Body of pancreas (tissue), 4 donors: ENCODE measurements around the gene BAHCC1.

Experiments used
- POLR2A ChIP-seq, 3 donors: fragments of 450-650 bp; IDR thresholded peaks; one replicate each; pipeline ENCODE4 v1.6.1; 2016; ENCODE audit warnings: antibody characterized with exemption in 3 of 3, mild to moderate bottlenecking in 2 of 3
- TF ChIP-seq, protein P1 (sequence below), 7 experiments: fragments of 450-650 bp in 4 of 7; fragments of 200-600 bp in 3 of 7; sonication (generic) in 3 of 7; IDR thresholded peaks; one replicate each; pipeline ENCODE4 v1.5.1; 2016 to 2019; ENCODE audit warnings: antibody characterized with exemption in 7 of 7

DNA sequence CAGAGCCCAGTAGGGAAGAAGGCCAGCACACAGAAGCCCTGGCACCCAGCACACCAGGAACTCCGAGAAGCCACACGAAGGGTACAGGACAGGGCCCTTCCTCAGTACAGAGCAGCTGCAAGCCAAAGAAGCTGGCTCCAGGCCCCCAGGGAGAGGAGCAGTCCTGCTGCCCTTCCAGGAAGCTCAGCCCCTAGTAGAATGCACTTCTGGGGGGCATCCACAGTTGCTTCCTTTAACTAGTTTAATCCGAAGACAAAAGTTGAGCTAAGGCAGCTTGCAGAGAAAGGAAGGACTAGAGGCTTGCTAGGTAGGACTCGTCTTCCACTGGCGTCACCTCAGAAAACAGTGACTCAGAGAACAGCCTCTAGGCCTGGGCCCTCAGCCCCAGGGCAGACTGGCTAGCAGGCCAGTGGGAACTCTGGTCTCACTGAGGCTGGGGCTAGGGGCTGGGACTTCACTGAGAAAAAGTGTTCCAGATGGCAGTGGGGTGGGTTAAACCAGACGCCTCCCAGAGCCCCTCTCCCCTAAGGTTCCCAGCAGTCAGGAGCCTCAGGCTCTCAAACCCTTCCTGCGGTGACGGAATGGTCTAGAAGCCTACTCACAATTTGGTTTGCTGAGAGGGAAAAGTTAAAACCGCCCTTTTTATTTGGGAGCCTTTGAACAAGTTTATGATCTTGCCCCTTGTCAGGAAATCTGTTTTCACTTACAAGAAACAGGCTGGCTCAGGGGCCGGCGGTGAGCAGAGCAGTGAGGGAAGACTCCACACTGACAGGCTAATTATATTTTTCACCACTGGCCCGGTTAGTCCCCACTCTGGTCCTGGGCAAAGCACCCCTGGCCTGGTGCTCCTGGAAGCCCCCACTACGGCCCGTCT, 75.9 kb downstream of the BAHCC1 start:
- no peak for TF ChIP-seq POLR2A (IDR thresholded peaks at IDR 0.05)
- TF ChIP-seq, protein P1, sequence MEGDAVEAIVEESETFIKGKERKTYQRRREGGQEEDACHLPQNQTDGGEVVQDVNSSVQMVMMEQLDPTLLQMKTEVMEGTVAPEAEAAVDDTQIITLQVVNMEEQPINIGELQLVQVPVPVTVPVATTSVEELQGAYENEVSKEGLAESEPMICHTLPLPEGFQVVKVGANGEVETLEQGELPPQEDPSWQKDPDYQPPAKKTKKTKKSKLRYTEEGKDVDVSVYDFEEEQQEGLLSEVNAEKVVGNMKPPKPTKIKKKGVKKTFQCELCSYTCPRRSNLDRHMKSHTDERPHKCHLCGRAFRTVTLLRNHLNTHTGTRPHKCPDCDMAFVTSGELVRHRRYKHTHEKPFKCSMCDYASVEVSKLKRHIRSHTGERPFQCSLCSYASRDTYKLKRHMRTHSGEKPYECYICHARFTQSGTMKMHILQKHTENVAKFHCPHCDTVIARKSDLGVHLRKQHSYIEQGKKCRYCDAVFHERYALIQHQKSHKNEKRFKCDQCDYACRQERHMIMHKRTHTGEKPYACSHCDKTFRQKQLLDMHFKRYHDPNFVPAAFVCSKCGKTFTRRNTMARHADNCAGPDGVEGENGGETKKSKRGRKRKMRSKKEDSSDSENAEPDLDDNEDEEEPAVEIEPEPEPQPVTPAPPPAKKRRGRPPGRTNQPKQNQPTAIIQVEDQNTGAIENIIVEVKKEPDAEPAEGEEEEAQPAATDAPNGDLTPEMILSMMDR (IDR thresholded peaks at IDR 0.05): no peak
